ENCODE data around the gene ZKSCAN8.
A peak's percentile ranks its signal among the peaks of the same experiment; 100 is the strongest.

The ZKSCAN8 gene

GRCh38 chr6:28139860-28140543 lies 1.7 kb upstream of the ZKSCAN8 start:
- 77% methylated on average over 6 of the region's 9 CpGs for WGBS
- H2BK12ac ChIP-seq (ENCODE audit: low read length in 2 of 2), result no peak overlapping the region

GRCh38 chr6:28140616-28141015 lies 1.1 kb upstream of the ZKSCAN8 start:
- peaks cover 2% of the 10 kb centered on the region for H3K79me1 ChIP-seq (replicated peaks; ENCODE audit: low read length, poor library complexity, severe bottlenecking)
- H3K9ac ChIP-seq (ENCODE audit: low read length), result peak overlapping the region; percentile 30
- H3K4ac ChIP-seq (ENCODE audit: low read depth in 1 of 2, low read length in 2 of 2), result no peak overlapping the region
- H2BK12ac ChIP-seq (ENCODE audit: low read length in 2 of 2), result no peak overlapping the region
- H3K14ac ChIP-seq (ENCODE audit: low read length in 2 of 2), result no peak overlapping the region
- no peak overlapping the region for H2BK15ac ChIP-seq (ENCODE audit: low read depth, poor library complexity, severe bottlenecking)
- no peak overlapping the region for H2BK5ac ChIP-seq (ENCODE audit: low read depth, low read length, poor library complexity, severe bottlenecking)
- no peak for DNase-seq
- H3K4me3 ChIP-seq (ENCODE audit: insufficient read depth in 1 of 2, low read depth in 1 of 2, low read length in 2 of 2), result peak overlapping the region in 1 of 2 experiments; percentile 58
- peaks cover 1% of the 10 kb centered on the region for H3K4me1 ChIP-seq (ENCODE audit: control insufficient read depth, insufficient read depth, low read depth, low read length)
- H3K27ac ChIP-seq (ENCODE audit: low read length, poor library complexity, severe bottlenecking), result no peak overlapping the region
- H3K36me3 ChIP-seq (ENCODE audit: control insufficient read depth in 1 of 2, insufficient read depth in 2 of 2, low read depth in 1 of 2, low read length in 2 of 2), result peaks cover 0 to 13% of the 10 kb centered on the region in 2 experiments
- no peak overlapping the region for H2AK5ac ChIP-seq (ENCODE audit: low read length, severe bottlenecking)
- 88% methylated on average over 1 of the region's 5 CpGs for WGBS
- no peaks in the 10 kb centered on the region for H3K27me3 ChIP-seq (ENCODE audit: control insufficient read depth in 1 of 2, insufficient read depth in 1 of 2, low read length in 2 of 2)
- H2AFZ ChIP-seq (ENCODE audit: low read depth, low read length), result no peak overlapping the region
- no peak overlapping the region for H3K18ac ChIP-seq (ENCODE audit: low read depth in 1 of 2, low read length in 2 of 2)
- H4K91ac ChIP-seq (ENCODE audit: low read length), result no peak overlapping the region
- H4K8ac ChIP-seq (ENCODE audit: low read length), result no peak overlapping the region
- no peak overlapping the region for H3K4me2 ChIP-seq (ENCODE audit: low read length, poor library complexity, severe bottlenecking)
- no peak overlapping the region for H2BK120ac ChIP-seq (ENCODE audit: low read depth, low read length)
- no peaks in the 10 kb centered on the region for H3K9me3 ChIP-seq (ENCODE audit: control insufficient read depth, low read length)
- no peak overlapping the region for H3K23ac ChIP-seq (ENCODE audit: low read length in 2 of 2)

More at GRCh38 chr6:28139860-28140543, 1.7 kb upstream of the ZKSCAN8 start:
- H4K8ac ChIP-seq (ENCODE audit: low read length), result no peak overlapping the region
- H3K27me3 ChIP-seq (ENCODE audit: control insufficient read depth in 1 of 2, insufficient read depth in 1 of 2, low read length in 2 of 2), result no peaks in the 10 kb centered on the region
- no peak overlapping the region for H3K27ac ChIP-seq (ENCODE audit: low read length, poor library complexity, severe bottlenecking)
- H3K79me1 ChIP-seq (replicated peaks; ENCODE audit: low read length, poor library complexity, severe bottlenecking), result peaks cover 2% of the 10 kb centered on the region
- H3K4me1 ChIP-seq (ENCODE audit: control insufficient read depth, insufficient read depth, low read depth, low read length), result peaks cover 1% of the 10 kb centered on the region
- H2BK5ac ChIP-seq (ENCODE audit: low read depth, low read length, poor library complexity, severe bottlenecking), result no peak overlapping the region
- no peak for DNase-seq
- no peak overlapping the region for H2AK5ac ChIP-seq (ENCODE audit: low read length, severe bottlenecking)
- no peak overlapping the region for H2AFZ ChIP-seq (ENCODE audit: low read depth, low read length)
- H4K91ac ChIP-seq (ENCODE audit: low read length), result no peak overlapping the region
- H3K9me3 ChIP-seq (ENCODE audit: control insufficient read depth, low read length), result no peaks in the 10 kb centered on the region
- H3K18ac ChIP-seq (ENCODE audit: low read depth in 1 of 2, low read length in 2 of 2), result no peak overlapping the region
- peaks cover 0 to 7% of the 10 kb centered on the region in 2 experiments for H3K36me3 ChIP-seq (ENCODE audit: control insufficient read depth in 1 of 2, insufficient read depth in 2 of 2, low read depth in 1 of 2, low read length in 2 of 2)
- no peak overlapping the region for H2BK120ac ChIP-seq (ENCODE audit: low read depth, low read length)
- H3K14ac ChIP-seq (ENCODE audit: low read length in 2 of 2), result no peak overlapping the region
- peak overlapping the region in 1 of 2 experiments; percentile 58 for H3K4me3 ChIP-seq (ENCODE audit: insufficient read depth in 1 of 2, low read depth in 1 of 2, low read length in 2 of 2)
- H3K4me2 ChIP-seq (ENCODE audit: low read length, poor library complexity, severe bottlenecking), result no peak overlapping the region
- no peak overlapping the region for H2BK15ac ChIP-seq (ENCODE audit: low read depth, poor library complexity, severe bottlenecking)
- peak overlapping the region; percentile 30 for H3K9ac ChIP-seq (ENCODE audit: low read length)
- H3K23ac ChIP-seq (ENCODE audit: low read length in 2 of 2), result no peak overlapping the region
- no peak overlapping the region for H3K4ac ChIP-seq (ENCODE audit: low read depth in 1 of 2, low read length in 2 of 2)

GRCh38 chr6:28142446-28142845 lies 763 bp downstream of the ZKSCAN8 start:
- H3K27ac ChIP-seq (ENCODE audit: low read length, poor library complexity, severe bottlenecking), result no peak overlapping the region
- peak overlapping the region; percentile 26 to 99 for H3K4me3 ChIP-seq (ENCODE audit: insufficient read depth in 1 of 2, low read depth in 1 of 2, low read length in 2 of 2)
- peak; percentile 18 for DNase-seq
- no peaks in the 10 kb centered on the region for H3K27me3 ChIP-seq (ENCODE audit: control insufficient read depth in 1 of 2, insufficient read depth in 1 of 2, low read length in 2 of 2)
- no peak overlapping the region for H2BK15ac ChIP-seq (ENCODE audit: low read depth, poor library complexity, severe bottlenecking)
- WGBS, result no CpG with 5 or more reads among the region's 4 CpGs
- H3K14ac ChIP-seq (ENCODE audit: low read length in 2 of 2), result no peak overlapping the region
- H3K4me1 ChIP-seq (ENCODE audit: control insufficient read depth, insufficient read depth, low read depth, low read length), result peaks cover 1% of the 10 kb centered on the region
- no peak overlapping the region for H2AFZ ChIP-seq (ENCODE audit: low read depth, low read length)
- H2BK12ac ChIP-seq (ENCODE audit: low read length in 2 of 2), result no peak overlapping the region
- no peak overlapping the region for H4K8ac ChIP-seq (ENCODE audit: low read length)
- peaks cover 3% of the 10 kb centered on the region for H3K79me1 ChIP-seq (replicated peaks; ENCODE audit: low read length, poor library complexity, severe bottlenecking)
- H3K23ac ChIP-seq (ENCODE audit: low read length in 2 of 2), result no peak overlapping the region
- peaks cover 0 to 30% of the 10 kb centered on the region in 2 experiments for H3K36me3 ChIP-seq (ENCODE audit: control insufficient read depth in 1 of 2, insufficient read depth in 2 of 2, low read depth in 1 of 2, low read length in 2 of 2)
- no peak overlapping the region for H2AK5ac ChIP-seq (ENCODE audit: low read length, severe bottlenecking)
- no peaks in the 10 kb centered on the region for H3K9me3 ChIP-seq (ENCODE audit: control insufficient read depth, low read length)
- peak overlapping the region; percentile 61 for H3K4me2 ChIP-seq (ENCODE audit: low read length, poor library complexity, severe bottlenecking)
- no peak overlapping the region for H3K4ac ChIP-seq (ENCODE audit: low read depth in 1 of 2, low read length in 2 of 2)
- H3K18ac ChIP-seq (ENCODE audit: low read depth in 1 of 2, low read length in 2 of 2), result no peak overlapping the region
- H2BK5ac ChIP-seq (ENCODE audit: low read depth, low read length, poor library complexity, severe bottlenecking), result no peak overlapping the region
- H3K9ac ChIP-seq (ENCODE audit: low read length), result peak overlapping the region; percentile 98
- no peak overlapping the region for H4K91ac ChIP-seq (ENCODE audit: low read length)
- H2BK120ac ChIP-seq (ENCODE audit: low read depth, low read length), result no peak overlapping the region

- H3K4me1 ChIP-seq (ENCODE audit: control insufficient read depth, insufficient read depth, low read depth, low read length), result no peaks in the 10 kb centered on the region
- 91% methylated on average over 1 of the region's 1 CpG for WGBS
- H4K91ac ChIP-seq (ENCODE audit: low read length), result no peak overlapping the region
- no peak overlapping the region for H3K4me2 ChIP-seq (ENCODE audit: low read length, poor library complexity, severe bottlenecking)
- H2BK5ac ChIP-seq (ENCODE audit: low read depth, low read length, poor library complexity, severe bottlenecking), result no peak overlapping the region
- no peaks in the 10 kb centered on the region for H3K9me3 ChIP-seq (ENCODE audit: control insufficient read depth, low read length)
- no peak overlapping the region for H3K27ac ChIP-seq (ENCODE audit: low read length, poor library complexity, severe bottlenecking)
- peaks cover 7 to 58% of the 10 kb centered on the region in 2 experiments for H3K36me3 ChIP-seq (ENCODE audit: control insufficient read depth in 1 of 2, insufficient read depth in 2 of 2, low read depth in 1 of 2, low read length in 2 of 2)
- peaks cover 18% of the 10 kb centered on the region for H3K79me1 ChIP-seq (replicated peaks; ENCODE audit: low read length, poor library complexity, severe bottlenecking)
- no peak overlapping the region for H2AK5ac ChIP-seq (ENCODE audit: low read length, severe bottlenecking)
- no peak overlapping the region for H2AFZ ChIP-seq (ENCODE audit: low read depth, low read length)
- H3K14ac ChIP-seq (ENCODE audit: low read length in 2 of 2), result no peak overlapping the region
- no peak overlapping the region for H3K4me3 ChIP-seq (ENCODE audit: insufficient read depth in 1 of 2, low read depth in 1 of 2, low read length in 2 of 2)
- no peak overlapping the region for H2BK15ac ChIP-seq (ENCODE audit: low read depth, poor library complexity, severe bottlenecking)
- H3K9ac ChIP-seq (ENCODE audit: low read length), result no peak overlapping the region
- no peak for DNase-seq
- no peak overlapping the region for H4K8ac ChIP-seq (ENCODE audit: low read length)
- no peak overlapping the region for H3K23ac ChIP-seq (ENCODE audit: low read length in 2 of 2)
- H3K27me3 ChIP-seq (ENCODE audit: control insufficient read depth in 1 of 2, insufficient read depth in 1 of 2, low read length in 2 of 2), result no peaks in the 10 kb centered on the region
- no peak overlapping the region for H3K4ac ChIP-seq (ENCODE audit: low read depth in 1 of 2, low read length in 2 of 2)
- H2BK120ac ChIP-seq (ENCODE audit: low read depth, low read length), result no peak overlapping the region
- no peak overlapping the region for H3K18ac ChIP-seq (ENCODE audit: low read depth in 1 of 2, low read length in 2 of 2)
- H2BK12ac ChIP-seq (ENCODE audit: low read length in 2 of 2), result no peak overlapping the region
Measured at GRCh38 chr6:28145231-28145630, 3.5 kb downstream of the ZKSCAN8 start.
